Islet of Langerhans (tissue), 1 donor: Measurements from ENCODE around the gene DNAAF9.
"Not testable (repeated sequence)": the region's sequence is repeated elsewhere in the genome, so short reads cannot be mapped to it uniquely, and the experiment has no call there.

Source experiments
- FAIRE-seq: peaks from one replicate; lab custom pipeline; 2011; peaks lifted over from hg19 to GRCh38; lab: Jason Lieb, UNC

The DNAAF9 gene

DNA sequence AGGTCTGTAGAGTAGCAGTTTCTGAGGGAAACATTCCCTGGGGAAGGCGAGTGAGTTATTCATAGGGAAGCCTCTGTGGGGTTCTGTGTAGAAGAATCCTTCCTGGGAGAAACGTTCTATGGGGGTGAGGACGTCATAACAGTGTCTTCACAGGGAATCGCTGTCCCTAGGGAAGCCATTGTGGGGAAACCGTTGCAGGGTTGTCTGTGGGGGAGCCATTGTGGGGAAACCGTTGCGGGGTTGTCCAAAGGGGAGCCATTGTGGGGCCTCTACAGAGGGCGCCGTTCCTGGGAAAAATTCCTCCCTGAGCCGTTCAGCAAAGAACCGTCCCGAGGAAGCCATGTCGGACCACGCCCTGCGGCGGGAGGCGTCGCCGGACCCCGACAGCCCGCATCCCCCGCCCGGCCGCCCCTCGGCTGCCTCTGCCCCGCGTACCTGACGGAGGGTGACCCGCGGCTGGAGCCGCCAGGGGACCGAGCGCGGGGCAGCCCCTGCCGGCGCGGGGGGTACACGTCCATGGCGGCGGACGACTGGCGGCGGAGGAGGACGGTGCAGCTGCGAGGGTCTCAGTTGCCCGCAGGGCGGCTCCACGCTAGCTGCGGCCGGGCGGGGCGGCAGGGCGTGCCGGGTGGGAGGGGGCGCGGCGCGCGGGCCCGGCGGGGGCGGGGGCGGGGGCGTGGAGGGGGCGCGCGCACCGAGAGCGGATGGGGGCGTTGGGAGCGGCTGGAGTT, at the start of gene DNAAF9:
TSS of gene DNAAF9 (minus strand) at position 630 of the 731 bp plus-strand sequence. CDS start at position 518, 112 bp downstream.
- FAIRE-seq, result no peak

DNA sequence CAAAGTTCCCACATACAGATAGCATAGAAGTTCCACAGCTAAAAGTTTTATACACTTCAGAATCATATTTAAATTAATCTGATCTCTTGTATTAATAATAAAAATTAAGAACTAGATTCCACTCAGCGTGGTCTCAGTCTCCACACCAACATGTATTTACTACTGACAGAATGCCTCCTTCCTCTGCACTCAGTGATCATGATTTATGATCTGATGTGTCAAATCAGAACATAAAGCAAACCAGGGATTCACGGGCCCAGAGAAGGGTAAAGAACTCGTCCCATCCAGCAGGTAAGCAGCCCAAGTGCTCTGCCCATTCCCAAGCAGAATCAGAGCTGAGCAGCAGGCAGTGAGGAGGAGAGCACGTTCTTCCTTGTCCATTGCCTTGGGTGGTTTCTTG, 49.2 kb upstream of the DNAAF9 start:
- FAIRE-seq, result no peak

DNA sequence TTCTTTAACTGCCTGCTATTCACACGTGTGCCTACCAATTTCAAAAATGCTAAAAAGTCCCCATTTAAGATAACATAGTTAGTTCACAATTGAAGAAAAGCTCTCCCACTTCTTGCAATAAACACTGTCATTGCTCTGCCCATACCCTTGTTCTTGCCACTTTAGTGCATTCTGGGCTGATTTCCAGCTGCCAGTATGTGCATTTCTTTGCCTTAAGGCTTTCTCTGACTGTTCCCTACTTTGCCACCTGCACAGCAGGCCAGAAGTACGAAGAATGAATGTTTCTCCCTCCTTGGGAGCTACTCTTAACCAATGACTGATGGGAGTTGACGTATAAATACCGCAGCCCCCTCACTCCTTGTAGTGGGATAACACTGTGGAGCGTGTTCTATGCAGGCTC, 47.4 kb upstream of the DNAAF9 start:
- no peak for FAIRE-seq

DNA sequence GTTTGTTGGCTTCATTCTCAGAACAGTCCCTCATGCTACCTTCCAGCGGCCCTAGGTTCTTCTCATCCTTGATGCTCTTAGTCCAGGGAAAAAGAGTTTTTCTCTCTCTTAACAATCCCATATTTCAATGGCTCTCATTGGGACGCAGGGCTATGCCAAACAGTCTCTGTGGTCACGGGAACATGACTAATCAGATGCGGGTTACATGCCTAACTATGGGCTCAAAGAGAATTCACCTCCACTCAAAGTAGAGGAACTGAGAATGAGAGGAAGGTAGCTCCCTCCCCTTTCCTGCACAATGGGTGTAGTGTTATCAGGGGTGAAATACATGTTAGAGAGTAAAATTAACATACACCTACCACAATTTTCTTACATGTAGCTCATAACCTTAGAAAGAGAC, 45.2 kb upstream of the DNAAF9 start:
- FAIRE-seq, result no peak

DNA sequence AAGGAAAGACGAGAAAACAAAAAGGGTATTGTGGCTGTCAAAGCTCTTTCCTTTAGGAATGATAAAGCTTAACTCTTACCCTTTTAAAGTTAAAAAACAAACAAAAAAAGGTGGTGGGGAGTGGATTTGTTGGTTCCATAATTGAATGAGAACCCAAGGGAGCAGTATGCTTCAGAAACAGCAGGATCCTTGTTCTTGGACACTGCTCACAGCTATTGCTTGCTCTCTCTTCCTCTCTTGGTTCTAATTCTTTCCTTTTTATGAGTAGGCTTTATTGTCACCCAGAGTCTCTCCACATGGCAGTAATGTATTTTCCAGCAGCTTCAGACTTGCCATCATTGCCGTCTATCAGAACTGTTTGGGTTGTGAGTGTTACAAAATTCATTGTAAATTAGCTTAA, 44.7 kb upstream of the DNAAF9 start:
- no peak for FAIRE-seq

DNA sequence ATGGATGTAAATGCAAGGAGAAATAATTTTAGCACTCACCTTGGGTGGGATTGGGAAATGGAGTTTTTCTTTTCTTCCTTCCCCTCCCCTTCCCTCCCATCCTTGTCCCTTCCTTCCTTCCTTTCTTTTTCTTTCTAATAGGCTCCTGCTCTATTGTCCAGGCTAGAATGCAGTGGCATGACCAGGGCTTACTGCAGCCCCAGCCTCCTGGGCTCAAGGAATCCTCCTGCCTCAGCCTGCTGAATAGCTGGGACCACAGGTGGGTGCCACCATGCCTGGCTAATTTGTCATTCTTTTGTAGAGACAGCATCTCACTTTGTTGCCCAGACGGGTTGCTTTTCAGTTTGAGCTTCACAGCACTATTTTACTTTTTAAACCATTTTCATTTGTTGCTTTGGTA, 41.9 kb upstream of the DNAAF9 start:
- FAIRE-seq, result no peak

DNA sequence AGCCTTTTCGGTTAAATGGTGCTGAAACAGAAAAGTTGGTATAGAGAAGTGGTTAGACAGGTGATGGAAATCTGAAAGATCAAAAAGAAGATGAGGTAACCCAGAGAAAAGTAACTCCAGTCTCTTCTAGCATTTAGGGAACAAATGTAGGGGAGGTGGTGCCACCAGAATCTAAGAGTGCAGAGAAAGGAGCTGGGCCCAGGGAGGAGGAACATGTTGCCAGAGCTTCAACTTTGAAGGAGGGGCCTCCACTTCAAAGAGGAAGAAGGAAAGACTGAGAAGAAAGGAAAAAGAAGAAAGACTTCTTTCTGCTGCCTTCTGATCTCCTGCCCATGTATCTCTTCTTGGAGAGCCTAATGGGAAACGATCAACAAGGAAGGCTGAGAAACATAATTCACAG, 39.9 kb upstream of the DNAAF9 start:
- FAIRE-seq, result no peak

DNA sequence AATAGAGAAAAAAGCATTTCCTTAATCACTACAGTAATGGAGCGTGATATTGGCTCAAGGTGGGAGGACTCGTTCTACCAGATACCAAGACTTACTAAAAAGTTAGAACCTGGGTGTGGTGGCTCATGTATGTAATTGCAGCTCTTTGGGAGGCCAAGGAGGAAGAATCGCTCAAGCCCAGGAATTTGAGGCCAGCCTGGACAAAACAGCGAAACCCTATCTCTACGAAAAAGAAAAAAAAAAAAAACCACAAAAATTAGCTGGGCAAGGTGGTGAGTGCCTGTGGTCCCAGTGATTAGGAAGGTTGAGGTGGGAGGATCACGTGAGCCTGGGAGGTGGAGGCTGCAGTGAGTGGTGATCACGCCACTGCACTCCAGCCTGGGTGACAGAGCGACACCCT, 39.3 kb upstream of the DNAAF9 start:
- FAIRE-seq, result no peak

DNA sequence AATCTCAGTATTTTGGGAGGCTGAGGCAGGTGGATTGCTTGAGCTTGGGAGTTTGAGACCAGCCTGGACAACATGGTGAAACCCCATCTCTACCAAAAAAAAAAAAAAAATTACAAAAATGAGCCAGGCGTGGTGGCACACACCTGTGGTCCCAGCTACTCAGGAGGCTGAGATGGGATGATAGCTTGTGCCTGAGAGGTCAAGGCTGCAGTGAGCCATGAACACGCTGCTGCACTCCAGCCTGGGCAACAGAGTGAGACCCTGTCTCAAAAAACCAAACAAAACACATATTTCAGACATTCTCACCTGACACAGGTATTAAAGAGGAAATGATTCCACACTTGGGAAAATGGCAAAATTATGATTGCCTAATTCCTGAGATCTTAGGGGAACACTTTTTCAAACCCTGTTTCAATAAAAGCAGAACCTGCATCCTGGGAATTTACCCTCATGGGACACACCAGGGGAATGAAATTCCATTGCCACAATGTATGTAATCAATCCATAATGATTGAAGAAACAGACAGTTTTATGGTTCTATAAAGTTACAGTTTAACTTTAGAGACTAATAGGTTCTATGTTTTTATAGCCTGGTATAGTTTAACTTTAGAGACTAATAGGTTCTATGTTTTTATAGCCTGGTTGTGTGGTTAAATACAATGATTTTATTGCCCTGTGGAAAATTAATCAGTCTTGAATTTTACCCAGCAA, 29.6 kb upstream of the DNAAF9 start:
- FAIRE-seq, result no peak

DNA sequence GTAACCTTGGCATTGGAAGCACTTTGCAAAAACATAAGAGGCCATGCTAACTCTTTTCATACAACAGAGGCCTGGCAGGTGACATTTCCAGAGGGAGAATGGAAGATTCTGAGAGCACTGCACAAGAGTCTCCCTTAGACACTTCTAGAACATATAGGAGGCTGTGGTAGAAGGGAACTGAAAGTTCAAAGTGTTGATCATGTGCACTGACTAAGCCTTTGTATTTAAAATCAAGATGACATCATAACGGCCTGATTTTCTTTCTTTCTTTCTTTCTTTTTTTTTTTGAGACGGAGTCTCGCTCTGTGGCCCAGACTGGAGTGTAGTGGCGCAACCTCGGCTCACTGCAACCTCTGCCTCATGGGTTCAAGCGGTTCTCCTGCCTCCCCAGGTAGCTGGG, 26.8 kb upstream of the DNAAF9 start:
- no peak for FAIRE-seq

DNA sequence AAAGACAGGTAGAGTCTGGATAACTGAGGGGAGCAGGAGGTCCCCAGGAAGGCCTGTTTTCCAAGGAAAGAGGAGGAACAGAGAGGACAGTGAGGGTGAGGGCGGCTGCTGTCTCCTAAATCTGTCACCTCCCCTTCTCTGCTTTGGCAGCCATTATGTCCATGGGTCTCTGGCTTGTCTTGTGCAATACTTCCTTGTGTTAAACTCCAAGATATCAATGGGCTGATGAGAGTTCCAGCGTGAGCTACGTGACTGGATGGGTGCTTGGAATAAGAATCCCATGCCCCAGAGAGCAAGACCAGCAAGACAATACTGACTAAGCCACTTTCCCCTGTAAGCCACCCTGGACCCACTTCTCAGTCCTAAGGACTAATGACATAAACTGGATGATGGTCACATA, 26.3 kb upstream of the DNAAF9 start:
- FAIRE-seq, result no peak

DNA sequence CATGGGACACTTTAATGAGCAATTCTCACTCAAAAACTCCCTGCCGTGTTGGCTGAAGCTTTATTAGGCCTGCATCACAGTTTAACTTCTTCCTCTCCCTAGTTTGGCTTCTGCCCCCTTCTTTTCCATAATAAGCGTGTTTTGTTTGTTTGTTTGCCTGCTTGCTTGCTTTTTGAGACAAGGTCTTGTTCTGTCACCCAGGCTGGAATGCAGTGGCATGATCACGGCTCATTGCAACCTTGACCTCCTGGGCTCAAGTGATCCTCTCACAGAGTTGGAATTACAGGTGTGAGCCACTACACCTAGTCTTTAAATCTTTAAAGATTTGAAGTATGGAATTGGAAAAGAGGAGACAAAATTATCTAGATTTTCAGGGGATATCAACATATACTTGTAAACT, 25.4 kb upstream of the DNAAF9 start:
- no peak for FAIRE-seq

DNA sequence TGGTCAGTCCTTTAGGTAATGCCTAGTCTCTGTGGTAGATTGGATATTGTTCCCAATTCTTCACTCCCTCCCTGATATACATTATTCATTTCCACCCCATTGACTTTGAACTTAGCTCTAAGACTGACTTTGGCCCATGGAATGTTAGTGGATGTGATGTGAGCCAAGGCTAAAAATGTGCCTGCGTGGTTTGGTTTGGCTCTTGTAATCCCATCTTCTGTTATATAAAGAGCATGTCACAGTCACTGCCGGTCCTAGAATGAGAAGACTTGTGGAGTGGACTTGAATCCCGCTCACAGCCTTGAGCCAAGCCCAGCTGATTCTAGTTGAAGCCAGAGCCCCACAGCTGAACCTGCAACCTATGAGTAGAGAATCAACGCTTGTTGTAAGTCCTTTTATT, 23.6 kb upstream of the DNAAF9 start:
- FAIRE-seq, result no peak

DNA sequence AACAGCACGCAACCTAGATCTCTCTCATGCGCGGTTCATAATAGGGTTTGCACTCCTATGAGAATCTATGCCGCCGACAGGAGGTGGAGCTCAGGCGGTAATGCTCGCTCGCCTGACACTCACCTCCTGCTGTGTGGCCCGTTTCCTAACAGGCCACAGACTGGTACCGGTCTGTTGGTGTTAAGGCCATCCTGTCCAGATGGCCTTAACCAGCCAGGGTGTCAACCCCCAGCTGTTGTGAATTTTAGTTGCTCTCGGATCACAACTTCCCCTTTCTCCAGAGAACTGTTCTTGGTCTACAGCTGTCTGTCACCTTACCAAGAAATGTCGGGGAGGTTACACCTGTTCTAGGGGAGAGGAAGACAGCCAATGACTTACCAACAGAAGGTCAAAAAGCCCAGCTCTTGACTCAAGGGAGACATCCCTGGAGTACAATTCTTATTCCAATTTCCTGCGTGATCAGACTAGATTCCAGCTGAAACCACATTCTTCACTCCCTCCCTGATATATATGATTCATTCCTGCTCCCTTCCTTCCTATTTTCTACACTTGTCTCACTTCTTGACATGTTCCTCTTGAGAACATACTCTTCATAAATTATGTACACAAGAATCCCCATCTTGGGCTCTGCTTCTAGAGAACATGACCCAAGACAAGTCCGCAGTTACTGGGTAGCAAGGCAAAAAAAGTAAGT, 23.1 kb upstream of the DNAAF9 start:
- no peak for FAIRE-seq

DNA sequence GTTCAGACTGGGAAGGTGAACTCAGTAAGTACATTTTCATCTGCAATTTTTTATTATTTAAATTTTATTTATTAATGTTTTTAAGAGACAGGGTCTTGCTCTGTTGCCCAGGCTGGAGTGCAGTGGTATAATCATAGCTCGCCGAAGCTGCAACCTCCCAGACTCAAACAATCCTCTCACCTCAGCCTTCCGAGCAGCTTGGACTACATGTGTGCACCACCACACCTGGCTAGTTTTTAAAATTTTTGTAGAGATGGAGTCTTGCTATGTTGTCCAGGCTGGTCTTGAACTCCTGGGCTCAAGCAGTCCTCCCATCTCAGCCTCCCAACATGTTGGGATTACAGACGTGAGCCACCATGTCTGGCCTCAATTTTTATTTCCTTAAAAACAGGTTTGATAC, 19.3 kb upstream of the DNAAF9 start:
- not testable (repeated sequence) for FAIRE-seq

DNA sequence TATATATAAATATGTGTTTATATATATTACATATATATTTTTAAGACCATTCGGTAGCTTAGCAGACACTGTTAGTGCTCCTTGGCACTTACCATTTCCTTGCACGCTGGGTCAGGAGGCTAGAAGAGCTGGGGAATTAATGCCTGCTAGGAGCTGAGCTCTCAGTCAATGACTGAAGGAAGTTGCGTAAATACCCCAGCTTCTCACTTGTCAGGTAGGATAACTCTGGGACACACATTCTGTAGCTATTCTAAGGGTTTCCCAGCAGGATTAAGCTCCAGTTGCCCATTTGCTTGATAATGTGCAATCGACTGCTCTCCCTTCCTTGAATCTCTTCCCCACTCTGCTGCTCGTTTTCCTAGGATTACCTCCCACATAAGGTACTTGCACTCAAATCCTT, 15.7 kb upstream of the DNAAF9 start:
- no peak for FAIRE-seq

DNA sequence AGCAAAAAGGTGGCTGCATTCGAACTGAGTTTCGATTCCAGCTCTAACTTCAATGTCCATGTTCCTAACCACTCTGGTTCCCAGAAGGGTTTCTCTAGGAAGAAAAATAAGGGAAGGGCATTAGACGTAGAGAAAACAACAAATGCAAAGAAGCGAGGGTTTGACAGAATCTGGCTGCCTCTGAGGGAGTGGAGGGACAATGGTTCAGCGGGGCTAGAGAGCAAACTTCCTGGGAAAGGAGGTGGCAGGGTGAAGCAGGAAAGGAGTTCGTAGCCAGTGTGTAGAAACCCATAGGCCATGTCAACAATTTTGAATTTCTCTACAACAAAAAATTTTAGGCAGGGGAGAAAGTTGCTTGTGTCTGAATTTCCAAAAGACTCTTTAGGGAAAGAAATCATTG, 14.5 kb upstream of the DNAAF9 start:
- no peak for FAIRE-seq

DNA sequence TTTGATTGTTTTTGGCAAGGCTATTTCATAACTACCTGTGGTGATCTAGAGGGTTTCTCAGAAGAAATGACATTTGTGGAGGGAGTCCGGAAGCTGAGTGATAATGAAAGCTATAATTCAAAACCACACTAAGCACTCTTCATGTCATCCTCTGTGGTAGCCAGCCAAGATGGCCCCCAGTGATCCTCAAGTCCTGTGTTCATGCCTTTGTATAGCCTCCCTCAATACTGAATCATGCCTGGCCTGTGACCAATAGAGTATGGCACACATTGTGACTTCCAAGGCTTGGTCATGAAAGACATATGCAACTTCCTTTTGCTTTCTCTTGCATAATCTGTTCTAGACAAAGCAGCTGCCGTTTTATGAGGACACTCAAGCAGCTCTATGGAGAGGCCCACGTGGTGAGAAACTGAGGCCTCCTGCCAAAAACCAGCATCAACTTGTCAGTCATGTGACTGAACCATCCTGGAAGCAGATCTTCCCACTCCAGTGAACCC, 12.8 kb upstream of the DNAAF9 start:
- FAIRE-seq, result no peak

DNA sequence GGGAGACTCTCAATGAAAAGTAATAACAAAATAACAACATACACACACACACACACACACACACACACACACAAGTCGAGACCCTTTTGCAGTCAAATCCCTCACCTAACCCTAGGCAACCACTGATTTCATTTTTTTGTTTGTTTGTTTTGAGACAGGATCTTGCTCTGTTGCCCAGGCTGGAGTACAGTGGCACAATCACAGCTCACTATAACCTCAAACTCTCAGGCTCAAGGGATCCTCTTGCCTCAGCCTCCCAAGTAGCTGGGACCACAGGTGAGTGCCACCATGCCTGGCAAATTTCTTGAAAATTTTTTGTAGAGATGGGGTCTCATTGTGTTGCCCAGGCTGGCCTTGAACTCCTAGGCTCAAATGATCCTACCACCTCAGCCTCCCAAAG, 10.7 kb upstream of the DNAAF9 start:
- FAIRE-seq, result not testable (repeated sequence)

DNA sequence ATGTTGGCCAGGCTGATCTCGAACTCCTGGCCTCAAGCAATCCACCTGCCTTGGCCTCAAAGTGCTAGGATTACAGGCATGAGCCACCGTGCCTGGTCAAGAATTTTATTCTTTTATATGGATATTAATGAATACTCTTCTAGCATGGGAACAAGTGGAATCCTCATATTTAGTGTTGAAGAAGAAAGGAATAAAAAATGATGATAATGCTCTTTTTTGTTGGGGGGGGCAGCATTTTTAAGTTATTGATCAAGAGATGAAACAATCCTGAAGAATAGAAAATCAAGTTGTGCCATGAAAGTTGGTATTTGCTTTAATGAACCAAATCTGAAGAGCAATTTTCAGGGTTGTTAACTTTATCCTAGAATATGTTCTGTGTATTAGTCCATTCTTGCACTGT, 6.7 kb upstream of the DNAAF9 start:
- FAIRE-seq, result no peak

DNA sequence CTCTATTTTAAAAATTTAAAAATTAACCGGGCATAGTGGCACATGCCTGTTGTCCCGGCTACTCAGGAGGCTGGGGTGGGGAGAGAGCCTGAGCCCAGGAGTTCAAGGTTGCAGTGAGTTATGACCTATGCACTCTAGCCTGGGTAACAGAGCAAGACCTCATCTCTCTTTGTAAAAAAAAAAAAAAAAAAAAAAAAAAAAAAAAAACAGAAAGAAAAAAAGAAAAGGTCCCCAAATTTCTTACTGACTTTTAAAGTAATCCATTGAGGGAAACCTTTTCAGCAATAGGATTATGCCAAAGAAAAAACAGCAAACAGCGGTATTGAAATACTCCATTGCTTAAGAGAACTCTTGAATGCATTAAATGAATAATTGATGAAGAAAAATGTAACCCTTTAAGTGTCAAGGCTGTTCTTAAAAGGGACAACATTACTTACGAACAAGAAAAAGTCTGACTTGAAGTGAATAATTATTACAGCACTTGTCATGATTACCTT, 6.0 kb upstream of the DNAAF9 start:
- no peak for FAIRE-seq

DNA sequence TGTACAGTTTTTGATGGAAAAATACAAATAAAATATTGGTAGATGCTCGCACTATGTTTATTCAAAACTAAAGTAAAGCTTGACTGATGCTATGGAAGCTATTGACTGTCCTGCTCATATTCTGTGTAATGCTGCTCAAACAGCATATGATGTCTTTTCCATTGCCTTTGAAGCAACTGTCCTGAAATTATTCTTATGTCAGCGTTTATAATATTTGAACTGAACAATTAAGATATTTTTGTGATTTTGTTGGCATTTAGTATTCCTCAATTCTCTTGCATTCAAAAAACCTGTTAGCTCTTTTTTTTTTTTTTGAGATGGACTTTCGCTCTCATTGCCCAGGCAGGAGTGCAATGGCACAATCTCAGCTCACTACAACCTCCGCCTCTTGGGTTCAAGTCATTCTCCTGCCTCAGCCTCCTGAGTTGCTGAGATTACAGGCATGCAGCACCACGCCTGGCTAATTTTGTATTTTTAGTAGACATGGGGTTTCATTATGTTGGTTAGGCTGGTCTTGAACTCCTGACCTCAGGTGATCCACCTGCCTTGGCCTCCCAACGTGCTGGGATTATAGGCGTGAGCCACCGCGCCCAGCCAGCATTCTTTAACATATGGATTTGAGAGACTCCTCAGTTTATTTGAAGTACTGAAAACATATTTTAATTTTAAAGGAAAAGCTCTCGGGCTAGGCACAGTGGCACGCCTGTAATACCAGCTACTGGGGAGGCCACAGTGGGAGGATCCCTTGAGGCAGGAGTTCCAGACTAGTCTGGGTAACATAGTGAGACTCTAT, 5.3 kb upstream of the DNAAF9 start:
- no peak for FAIRE-seq
